NCI-H1417 treated with DMSO at 0.1 percent for 48 hours (cell line): ENCODE measurements around the gene MLPH.

Source experiments
- DNase-seq: peaks from one replicate; lab custom pipeline; 2025; lab: John Stamatoyannopoulos, UW

Gene MLPH

DNA sequence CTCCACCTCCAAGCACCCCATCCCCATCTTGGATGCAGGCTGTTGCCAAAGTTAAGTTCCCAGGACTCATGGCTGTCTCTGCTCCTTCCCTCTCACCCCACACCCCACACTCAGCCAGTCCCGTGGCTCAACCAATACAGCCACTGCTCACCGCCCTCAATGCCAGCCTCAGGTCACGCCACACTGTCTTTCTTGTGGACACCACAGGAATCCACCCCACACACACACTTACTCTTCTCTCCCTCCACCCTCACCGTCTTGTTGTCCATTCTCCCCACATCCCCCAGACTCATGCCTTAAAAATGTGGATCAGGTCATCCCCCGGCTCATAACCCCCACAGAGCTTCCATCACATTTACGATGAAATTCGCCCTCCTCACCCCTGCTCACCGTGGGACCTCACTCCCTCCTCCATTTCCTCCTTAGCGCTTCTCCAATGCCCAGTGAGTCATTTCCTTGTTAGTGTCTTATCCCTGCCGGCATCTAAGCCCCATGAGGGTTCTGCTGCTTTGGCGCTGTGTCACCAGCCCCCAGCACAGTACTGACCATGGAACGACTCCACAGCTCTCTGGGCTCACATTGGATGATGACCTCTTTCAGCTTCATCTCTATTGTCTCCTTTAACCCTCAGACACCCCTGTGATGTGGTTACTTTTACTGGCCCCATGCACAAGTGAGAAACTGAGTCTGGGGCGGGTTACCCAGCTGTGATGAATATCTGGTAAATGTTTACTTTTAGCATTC lies 13.8 kb downstream of the MLPH start:
- DNase-seq, result no peak

DNA sequence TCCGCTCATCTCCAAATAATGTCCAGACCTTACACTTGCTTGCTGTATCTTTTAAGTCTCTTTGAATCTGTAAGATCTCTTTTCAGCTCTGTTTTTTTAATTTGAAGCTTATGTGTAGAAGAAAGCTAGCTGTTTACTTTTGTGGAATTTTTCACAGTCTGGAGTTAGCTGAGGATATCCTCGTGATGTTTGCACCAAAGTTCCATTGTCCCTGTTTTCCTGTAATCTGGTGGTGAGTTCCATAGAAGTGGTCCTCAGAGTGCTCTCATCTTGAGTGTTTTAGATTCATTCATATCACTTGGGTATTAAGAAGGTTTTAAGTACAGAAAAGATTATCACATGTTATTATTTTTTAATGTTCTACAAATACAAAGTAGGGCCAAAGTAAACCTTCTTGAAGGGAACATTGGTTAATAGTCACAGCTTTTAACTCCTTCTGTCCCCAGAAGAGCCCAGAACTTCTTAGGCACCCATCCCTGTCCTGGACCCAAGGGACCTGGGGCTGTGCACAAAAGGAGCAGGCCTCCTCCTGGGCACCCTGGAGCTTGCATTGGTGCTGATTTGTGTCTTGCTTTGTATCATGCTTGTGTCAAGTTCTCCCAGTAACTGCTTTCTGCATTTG lies 15.0 kb downstream of the MLPH start:
- DNase-seq, result no peak

DNA sequence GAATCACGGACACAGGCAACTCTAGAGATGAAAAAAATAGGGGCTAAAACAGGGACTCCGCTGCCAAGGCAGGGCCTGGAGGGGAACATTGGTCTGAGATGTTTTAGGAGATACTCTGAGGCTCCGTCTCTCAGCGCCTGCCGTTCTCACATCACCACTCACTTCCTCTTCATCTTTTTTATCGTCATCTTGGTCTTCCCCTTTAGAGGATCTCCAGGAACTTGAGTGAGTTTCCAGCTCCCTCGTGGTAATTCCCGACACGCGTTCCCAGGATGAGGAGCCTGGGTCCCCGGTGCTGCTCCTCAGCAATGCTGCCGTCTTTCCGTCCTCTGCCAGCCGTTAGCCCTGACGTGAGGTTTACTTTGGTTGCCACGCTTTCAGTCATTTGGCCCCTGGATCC lies 16.1 kb downstream of the MLPH start:
- no peak for DNase-seq

DNA sequence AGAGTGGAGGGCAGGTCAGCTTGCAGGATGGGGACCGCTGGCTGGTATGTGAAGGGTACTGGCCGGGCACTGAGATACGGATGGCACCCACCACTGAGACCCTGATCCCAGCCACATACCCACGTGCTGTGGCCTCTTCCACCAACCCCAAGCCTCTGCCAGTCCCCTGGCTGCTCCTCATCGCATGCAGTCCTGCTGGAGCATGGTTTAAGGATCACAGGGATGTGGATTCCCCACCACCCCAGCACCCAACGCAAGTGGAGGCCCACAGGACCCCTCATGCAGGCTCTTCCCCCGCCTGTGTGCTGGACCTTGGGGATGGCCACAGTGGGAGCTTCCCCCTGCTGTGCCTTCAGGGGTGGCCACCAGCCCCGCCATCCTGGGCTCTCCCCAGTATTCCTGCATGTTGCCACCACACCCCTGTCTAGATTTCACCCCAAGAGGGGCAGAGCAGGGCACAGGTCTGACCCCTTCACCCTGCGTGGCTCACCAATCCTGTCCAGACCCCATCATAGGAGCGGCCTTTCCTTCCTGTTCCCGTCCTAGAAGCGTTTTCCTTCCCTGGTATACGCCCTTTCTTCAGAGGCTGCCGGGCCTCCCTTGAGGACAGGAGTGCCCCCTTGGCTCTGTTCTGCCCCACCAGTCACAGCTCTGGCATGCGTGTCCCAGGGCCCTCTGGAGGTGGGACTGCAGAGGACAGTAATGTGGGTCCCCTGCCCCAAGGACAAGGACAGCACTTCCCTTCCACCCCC lies 18.3 kb downstream of the MLPH start:
- no peak for DNase-seq

DNA sequence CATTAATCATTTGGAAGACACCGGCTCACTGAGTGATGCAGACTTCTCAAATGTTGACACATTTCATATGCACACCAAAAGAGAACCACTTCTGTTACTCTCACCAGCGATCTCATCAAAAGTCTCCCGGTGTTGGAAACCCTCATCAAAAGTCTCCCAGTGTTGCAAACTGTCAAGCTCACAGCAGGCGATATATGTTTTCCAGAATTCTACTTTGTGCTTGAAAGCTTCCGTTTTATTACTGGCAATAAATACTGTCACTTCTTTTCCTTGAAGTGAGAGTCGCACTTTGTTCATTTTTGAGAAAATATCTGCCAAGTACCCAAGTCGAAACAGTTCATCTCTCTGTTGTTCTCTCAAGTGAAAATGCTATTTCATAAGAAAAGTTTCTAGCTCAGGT lies 20.5 kb downstream of the MLPH start:
- no peak for DNase-seq

DNA sequence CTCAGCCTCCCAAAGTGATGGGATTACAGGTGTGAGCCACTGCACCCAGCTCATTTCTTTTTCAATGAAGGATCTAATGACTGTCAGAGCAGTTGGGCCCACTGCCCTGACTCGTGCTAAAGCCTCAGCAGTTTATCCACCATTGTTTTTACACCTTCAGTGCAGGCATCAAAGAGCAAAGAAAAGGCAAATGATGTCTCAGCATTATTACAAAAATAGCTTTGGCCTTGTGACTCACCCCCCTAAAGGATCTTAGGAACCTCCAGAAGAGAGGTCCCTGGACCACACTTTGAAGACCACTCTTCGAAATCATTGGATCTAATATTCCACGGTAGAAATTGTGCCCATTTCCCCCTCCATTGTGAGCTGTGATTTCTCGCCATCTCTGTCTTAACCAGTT lies 21.3 kb downstream of the MLPH start:
- DNase-seq, result no peak

DNA sequence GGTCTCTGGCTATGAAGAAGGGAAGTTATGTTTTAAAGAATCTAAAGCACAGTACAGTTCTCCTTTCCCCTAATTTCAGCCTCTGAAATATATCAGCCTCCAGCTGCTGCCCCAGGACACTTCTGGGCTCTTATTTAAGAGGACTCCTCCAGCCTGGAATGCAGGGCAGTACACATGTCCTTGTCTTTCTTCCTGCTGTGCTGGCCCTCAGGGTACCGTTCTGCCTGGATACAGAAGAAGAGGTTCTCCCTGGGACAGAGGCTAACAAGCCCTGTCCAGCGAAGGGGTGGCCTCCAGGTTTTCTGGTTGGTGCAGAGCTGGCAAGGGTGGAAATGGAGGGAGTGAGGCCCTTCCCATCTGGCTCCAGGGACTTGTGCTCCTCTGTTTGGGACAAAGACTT lies 22.1 kb downstream of the MLPH start:
- DNase-seq, result no peak

DNA sequence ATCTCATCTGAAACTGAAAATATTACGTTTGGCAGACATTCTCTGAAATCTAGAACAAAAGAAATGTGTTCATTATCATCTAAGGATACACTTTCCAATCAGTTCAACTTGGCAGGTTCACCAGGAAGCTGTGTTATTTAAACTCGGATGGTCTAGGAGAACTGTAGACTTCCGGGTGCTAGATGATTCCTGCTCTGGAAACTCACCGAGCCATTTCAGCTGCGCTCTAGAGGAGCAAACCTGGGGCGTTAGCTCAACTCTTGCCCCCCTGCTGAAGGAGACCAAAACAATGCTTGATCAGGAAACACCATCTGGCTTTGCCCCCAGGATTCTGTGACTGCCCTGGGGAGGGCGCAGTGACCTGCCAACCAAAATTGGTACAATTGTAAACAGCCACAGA lies 22.9 kb downstream of the MLPH start:
- no peak for DNase-seq

DNA sequence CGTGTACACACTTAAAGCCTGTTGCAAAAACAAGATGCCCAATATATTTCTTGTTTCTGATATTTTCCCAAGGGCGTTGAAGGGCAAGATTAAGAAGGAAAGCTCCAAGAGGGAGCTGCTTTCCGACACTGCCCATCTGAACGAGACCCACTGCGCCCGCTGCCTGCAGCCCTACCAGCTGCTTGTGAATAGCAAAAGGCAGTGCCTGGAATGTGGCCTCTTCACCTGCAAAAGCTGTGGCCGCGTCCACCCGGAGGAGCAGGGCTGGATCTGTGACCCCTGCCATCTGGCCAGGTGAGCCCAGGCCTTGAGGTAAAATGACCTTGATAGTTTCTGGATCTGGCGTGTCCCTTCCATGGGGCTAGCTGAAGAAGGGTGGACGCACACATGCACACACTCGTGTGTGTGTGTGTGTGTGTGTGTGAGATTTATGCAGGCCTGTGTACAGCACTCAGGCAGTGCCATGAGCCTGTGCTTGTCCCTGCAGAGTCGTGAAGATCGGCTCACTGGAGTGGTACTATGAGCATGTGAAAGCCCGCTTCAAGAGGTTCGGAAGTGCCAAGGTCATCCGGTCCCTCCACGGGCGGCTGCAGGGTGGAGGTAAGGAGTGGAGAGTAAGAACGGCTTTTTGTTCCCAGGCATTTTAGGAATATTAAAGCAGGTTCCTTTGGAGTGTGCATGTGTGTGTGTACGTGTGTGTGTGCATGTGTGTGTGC lies 23.6 kb downstream of the MLPH start:
- DNase-seq, result no peak

DNA sequence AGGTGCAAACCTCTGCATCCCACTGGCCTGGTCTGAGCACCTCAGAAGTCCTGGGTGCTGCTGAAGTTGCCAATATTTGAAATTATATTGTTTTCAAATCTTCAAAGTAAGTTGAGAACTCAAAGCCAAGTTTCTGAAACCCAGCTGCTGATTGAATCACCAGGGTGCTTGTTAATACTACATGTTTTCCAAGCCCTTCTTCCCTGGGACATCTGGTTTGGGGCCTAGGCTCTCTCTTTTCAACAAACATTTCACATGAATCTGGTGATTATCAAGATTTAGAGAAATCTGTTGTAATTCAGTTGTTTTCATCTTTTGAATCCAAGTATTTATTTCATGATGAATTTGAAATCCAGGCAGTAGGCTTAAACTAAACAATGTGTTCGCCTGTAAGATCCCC lies 24.4 kb downstream of the MLPH start:
- DNase-seq, result no peak

DNA sequence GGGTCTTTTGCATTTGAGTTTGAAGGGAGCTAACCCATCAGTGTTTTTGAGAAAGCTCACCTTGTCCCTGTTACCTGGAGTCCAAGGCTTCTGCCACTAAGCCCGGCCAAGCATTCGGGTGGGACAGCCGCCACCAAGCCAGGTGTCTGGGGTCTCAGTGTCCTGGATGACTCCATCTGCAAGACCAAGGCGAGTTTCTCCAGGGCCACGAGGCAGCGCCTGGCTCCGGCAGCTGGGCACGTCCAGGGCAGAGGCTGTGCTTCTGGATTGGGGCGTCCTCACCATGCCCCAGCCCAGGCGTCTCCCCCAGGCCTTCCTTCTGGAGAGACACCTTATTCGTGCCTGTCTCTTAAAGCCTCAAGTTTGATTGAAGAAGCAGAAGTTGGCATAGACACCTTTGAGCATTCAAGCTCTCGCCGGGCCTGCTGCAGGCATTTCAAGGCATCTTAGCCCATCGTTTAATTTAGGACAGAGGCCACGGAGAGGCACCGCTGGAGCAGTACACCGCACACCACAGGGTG lies 24.9 kb downstream of the MLPH start:
- no peak for DNase-seq

DNA sequence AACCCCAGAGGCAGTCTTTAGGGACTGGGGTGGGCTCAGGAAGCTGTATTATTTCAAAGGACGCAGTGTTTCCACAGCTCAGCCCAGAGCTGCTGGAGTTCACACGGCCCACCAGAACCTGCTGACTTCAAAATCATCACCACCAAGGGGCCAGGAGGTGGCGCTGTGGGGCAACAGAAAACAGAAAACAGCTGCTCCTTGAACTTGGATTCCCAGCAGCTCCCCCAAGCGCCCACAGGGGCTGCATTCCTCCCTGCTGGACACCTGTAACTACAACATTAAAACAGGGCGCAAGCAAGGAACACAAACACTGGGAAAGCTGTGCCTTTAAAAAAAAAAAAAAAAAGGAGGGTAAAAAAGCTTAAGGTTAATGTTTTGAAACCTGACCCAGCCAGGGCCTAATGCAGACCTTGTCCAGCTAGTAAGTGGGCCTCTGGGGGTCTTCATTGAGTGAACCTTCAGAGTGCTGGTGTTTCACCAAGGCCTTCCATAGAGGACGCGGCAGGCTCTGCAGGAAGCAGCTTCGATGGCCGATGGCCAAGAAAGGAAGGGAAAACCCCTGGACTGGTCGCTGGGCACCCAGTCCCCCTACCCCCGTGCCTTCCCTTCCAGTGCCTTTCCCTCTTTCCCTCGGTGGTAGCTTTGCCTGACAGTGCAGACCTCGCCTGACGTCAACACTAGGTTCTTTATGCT lies 25.9 kb downstream of the MLPH start:
- DNase-seq, result peak; percentile 36

DNA sequence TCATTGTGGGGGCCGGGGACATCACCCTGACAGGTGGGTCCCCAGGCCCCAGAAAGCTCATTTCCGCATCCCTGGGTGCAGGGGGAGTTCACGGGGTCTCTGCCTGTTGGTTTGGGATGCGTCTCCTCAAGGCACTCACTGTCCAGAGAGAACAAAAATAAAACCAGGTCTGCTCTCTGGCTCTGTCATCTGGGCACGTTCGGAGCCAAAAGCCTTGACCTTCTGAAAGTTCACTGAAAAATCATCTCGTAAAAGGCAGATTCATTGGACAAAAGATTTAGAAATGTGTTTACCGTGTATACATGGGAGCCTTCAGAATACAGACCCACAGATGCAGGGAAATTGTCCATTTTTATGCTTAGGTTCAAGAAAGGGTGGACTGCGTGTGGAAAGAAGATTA lies 26.6 kb downstream of the MLPH start:
- DNase-seq, result no peak

DNA sequence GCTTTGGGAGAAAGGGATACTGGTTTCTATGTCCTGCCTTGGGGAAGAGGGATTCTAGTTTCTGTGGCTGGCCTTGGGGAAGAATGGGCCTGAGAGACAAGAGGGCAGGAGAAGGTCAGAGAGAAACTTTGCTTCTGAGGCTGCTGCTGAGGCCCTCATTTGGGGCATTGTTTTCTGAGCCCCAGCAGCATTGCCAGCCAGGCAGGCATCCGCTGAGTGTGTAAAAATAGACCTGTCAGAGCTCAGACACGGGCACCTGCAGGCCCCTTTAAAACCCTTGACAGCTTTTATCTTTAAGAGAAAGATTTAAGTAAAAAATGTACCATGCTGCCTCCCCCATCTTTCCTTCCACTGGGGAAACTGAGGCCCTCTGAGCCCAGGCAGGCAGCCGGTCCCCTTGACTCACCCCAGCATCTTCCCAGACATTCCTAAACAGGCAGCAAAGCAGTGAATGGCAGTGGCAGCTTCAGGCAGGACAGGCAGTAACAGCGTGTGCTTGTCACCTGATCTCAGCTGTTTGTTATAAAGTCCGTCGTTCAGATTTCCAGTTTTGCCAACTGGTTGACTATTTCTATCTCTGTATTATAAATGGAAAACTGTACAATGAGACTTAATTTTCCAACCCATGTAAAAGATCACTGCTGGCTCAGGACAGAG lies 27.6 kb downstream of the MLPH start:
- DNase-seq, result no peak

DNA sequence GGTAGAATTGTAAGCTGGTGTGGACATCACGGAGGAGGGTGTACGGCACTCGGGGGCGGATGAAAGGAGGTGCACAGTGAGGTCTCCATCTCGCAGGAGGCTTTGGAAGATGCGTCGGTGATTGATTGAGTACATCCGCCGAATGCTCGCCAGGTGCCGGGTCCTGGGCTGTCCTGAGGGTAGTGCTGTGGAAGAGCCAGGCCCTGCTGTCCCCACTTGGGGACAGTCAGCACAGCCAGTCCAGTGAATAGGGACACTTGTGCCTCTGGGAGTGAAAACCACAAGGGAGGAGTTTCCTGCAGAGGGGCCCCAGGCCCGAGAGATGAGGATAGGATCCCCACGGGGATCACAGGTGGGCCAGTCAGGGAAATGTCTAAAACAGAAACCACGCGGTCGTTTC lies 28.1 kb downstream of the MLPH start:
- DNase-seq, result no peak

DNA sequence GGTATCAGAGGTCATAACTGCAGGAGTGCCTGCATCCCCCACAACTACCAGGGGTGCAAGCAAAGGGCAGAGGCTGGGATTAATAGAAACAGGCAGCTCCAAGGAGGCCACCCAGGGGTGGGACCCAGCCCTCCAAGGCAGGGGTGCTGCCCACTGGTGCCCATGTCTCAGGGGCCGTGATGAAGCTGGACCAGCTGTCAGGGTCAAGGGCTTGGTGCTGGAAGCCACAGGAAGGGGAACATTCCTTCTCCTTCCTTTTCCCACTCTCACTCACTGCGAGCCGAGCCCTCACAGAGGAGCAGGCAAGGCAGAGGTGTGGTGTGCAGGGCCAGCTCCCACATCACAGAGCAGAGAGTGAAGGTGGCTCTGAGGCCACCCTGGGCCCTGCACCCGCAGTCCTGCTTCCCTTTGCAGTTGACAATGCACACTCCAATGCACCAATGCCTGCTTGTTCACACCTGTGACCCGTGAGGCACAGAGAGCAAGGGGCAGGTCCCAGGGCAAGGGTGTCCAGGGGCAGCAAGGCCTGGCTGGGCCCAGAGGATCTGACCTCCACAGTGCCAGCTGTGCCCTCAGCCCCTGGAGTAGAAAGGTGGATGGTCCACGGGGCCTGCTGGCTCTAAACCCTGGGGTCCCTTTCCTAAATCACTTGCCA lies 28.7 kb downstream of the MLPH start:
- DNase-seq, result no peak

DNA sequence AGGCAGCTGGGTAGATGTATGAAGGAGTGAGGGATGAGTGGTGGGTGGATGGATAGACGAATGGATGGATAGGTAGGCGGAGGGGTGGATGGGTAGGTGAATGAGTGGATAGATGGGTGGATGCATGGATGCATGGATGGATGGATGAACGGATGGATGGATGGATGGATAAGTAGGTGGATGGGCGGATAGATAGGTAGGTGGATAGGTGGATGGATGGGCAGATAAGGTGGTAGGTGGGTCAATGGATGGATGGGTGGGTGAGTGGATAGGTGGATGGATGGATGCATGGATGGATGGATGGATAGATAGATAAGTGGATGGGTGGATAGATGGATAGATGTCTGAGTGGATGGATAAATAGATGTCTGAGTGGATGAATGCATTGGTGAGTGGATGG lies 30.1 kb downstream of the MLPH start:
- DNase-seq, result no peak

DNA sequence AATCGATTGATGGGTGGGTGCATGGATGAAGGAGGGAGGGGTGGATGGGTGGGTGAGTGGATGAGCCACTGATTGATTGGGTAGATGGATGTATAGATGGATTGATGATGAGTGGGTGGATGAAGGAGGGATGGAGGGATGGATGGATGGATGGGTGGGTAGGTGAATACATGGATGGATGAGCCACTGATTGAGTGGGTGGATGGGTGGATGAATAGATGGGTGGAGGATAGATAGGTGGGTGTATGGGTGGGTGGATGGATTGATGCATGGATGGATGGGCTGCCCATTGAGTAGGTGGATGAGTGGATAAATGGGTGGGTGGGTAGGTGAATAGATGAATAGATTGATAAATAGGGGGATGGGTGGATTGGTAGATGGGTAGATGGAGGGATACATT lies 30.9 kb downstream of the MLPH start:
- DNase-seq, result no peak

DNA sequence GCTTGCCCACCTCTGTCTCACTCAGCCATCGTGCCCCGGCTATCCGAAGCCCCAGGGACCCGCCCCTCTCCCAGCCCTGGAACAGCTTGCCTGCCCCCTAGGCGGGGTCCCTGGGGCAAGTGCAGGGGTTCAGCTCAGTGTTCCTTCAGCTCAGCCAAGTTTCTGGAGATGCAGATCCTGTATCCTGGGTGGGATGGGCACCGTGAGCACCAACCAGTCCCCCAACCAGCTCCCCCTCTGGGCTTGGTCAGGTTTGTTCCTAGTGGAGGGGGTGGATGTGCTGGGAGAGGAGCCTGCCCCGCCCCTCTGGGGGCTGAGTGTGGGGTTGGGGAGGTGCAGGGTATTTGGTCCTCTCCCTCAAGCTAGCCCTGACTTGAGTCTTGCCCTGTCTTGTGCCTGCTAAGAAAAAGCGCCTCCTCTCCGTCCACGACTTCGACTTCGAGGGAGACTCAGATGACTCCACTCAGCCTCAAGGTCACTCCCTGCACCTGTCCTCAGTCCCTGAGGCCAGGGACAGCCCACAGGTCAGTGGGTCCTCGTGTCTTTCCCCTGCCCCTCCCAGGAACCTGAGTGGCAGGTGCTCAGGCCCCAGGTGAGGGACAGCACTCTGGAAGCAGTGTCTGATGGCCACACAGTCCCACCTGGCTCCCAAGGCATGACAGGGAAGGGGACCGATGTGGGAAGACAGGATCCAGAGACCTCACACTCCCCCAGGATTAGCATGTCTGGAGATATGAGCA lies 32.6 kb downstream of the MLPH start:
- no peak for DNase-seq

DNA sequence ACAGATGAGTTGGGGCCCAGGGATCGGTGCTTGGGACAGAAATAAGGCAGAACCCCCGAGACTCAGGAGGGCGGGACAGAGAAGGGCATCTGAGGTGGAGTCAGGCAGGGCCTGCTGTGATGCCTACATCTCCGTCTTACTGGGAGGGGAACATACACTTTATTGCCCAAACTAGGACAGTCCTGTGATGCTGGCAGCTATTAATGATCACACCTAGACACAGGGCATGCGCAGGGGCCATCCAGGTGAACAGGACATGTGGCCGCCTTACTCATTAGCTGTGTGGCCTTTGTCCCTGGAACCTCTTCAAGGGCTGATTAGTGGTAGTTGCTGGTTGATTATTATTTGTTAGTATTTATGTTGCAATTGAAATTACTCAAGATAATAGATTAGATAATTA lies 33.2 kb downstream of the MLPH start:
- no peak for DNase-seq
